OCI-LY7 (cell line): ENCODE results near the gene KCNC1.

ENCODE experiments used
- EZH2phosphoT487 ChIP-seq: fragments of 200-600 bp; sonication (generic); IDR thresholded peaks from 2 replicates; pipeline ENCODE4 v1.6.1; 2018; ENCODE audit warnings: low read depth, borderline replicate concordance, mild to moderate bottlenecking, mixed run types, antibody characterized with exemption, low read length, moderate library complexity, mixed read lengths
- TF ChIP-seq, protein P1 (sequence below): fragments of 200-600 bp; sonication (generic); conservative IDR thresholded peaks from 2 replicates; pipeline ENCODE4 v1.5.1; 2014; ENCODE audit warnings: mild to moderate bottlenecking, antibody characterized with exemption, low read length, moderate library complexity, mixed read lengths

DNA sequence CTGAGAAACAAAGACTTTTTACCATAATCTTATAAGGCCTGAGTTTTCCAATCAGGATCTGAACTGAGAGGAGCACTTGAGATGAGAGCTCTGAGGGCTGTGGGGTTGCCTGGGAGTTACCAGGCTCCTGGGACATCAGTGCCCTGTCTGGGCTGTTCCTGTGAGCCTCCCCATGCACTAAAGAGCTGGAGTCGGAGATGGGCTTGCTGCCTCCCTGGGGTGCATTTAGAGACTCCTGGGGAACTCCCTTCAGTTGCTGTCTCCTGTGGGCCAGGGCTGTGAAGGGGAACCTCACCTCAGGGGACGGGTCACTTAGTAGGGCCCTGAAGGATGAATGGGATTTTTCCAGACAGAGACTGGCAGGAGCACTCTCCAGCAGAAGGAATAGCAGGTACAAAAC is 33.3 kb downstream of the KCNC1 start:
- TF ChIP-seq, protein P1, sequence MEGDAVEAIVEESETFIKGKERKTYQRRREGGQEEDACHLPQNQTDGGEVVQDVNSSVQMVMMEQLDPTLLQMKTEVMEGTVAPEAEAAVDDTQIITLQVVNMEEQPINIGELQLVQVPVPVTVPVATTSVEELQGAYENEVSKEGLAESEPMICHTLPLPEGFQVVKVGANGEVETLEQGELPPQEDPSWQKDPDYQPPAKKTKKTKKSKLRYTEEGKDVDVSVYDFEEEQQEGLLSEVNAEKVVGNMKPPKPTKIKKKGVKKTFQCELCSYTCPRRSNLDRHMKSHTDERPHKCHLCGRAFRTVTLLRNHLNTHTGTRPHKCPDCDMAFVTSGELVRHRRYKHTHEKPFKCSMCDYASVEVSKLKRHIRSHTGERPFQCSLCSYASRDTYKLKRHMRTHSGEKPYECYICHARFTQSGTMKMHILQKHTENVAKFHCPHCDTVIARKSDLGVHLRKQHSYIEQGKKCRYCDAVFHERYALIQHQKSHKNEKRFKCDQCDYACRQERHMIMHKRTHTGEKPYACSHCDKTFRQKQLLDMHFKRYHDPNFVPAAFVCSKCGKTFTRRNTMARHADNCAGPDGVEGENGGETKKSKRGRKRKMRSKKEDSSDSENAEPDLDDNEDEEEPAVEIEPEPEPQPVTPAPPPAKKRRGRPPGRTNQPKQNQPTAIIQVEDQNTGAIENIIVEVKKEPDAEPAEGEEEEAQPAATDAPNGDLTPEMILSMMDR, result no peak
- no peak for TF ChIP-seq EZH2phosphoT487
